RPMI8226 (cell line): ENCODE measurements around the gene CST2.
"Not testable (repeated sequence)": the region's sequence is repeated elsewhere in the genome, so short reads cannot be mapped to it uniquely, and the experiment has no call there.

ENCODE experiments used
- DNase-seq: peaks from one replicate; pipeline ENCODE4 v3.0.0-alpha.2; 2015

The CST2 gene, protein sequence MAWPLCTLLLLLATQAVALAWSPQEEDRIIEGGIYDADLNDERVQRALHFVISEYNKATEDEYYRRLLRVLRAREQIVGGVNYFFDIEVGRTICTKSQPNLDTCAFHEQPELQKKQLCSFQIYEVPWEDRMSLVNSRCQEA

DNA sequence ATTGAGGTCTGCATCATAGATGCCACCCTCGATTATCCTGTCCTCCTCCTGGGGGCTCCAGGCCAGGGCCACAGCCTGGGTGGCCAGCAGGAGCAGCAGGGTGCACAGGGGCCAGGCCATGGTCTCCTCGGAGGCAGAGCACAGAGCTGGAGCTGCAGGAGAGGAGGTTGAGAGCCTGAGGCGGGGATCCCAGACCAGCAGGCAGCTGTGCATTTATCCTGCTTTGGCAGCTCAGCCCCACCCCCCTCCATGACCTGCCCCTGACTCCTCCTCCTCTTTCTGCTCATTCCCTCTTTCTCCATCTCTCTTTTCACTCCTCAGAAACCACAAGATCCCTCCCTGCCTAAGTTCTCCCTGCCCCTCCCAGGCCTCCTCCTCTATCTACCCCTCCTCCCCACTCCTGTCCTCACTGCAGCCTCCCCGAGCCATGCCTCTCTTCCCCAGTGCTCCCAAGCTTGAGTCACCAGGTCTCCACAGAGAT, at the start of gene CST2:
Gene CST2, minus strand, starts transcription at position 189 of the 481 bp plus-strand sequence. Its CDS starts 69 bp downstream, at position 120.
- no peak for DNase-seq

DNA sequence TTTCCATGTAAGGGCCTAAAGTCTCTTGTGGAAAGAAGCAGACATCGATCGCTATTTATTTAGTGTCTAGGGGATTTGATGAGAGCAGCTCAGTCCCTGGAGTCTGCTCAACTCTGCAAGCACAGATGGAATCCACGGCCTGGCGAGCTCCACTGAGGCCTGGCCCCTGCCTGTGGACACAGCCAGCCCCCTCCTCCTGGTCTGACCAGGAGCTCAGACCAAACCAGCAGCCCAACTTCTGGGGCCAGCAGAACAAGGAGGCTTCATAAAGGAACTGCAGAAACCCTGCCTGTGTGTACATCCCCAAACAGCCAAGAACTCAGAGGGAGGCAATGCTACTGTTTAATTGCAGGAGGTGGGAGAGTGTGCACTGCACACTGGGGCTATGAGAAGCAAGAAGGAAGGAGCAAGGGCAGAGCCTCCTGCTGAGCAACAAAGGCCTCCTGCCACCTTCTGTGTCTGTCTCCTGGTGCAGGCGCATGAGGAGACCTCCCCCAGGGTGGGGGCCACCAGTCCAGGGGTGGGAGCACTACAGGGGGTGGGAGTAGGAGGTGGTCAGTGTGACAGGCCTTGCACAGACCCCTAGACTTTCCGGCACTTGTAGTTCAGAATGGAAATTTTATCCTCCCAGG, 49.2 kb upstream of the CST2 start:
- DNase-seq, result no peak

DNA sequence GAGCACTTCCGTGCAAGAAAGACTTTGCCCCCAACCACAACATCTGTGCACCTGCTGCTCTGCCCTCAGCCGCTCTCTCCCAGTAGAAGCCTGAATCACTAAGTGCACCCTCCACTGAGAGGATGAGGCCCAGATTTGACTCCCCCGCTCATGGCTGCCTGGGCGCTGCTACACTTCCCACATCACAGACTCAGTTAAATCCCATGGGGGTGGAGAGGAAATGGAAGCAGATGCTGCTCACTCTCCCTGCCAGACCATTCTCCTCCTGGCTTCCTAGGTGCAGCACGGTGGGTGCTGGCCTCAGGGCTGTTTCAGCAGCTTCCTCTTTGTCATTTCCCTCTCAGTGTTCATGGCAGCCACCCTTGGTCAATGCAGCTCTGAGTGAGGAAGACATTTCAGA, 48.2 kb upstream of the CST2 start:
- DNase-seq, result no peak

DNA sequence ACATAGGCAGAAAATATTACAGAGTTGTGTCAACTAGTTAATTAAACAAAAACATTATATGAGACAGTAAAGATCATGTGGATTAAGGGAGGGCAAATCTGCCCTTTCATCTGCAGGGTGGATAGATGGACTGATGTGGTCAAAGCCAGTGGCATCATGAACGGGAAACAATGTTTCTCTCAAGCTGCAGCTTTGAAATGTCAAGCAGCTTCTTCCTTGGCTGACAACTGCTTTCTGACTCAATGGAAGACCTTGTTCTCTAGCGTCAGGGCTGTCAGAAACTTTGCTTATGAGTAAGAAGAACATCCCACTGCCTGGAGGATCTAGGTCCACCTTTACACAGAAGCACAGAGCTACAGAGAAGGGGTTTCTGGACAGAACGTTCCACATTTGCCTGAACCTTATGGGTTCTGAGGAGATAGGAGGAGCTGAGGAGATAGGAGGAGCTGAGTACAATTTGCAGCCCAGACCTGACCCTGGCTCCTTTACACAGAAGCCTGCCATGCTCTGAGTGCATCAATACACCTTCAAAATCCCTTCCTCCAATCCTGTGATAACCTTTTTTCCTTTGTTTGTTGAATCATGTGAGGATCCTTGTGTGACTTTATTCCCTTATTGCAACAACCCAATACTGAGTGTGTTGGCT, 47.0 kb upstream of the CST2 start:
- no peak for DNase-seq

DNA sequence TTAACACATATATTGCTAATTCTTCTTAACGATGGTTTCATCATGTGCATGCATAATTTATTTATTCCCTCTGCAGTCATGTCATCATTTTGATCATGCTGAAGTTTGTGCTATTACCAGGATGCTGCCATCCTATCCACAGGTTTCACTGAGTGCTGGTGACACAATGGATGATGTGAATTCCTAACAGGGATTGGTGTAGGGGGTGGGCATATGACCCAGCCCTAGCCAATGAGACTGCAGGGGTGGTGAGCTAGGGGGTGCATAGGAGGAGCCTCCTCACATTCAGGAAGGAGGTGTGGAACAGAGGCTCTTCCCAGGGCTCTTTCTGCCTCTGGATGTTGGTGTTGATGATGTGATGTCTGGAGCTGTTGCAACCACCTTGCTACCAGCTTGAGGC, 45.5 kb upstream of the CST2 start:
- no peak for DNase-seq

DNA sequence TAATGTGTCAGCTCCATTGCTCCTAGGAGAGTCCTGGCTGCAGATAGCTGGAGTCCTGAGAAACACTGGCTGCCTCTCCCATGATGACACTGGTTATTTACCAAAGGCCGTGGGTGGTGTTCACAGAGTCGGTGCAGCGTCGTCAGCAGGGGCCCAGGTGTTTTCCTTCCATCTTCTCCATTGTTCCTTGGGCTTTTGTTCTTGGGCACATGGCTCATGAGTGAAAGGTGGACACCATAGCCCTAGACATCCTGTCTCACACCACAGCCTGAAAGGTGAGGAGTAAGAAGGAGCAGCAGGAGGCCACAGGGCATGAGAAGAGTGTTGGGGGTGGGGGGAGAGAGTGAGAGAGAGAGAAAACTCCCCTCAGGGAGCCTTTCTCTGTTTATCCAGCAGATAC, 43.9 kb upstream of the CST2 start:
- DNase-seq, result no peak

DNA sequence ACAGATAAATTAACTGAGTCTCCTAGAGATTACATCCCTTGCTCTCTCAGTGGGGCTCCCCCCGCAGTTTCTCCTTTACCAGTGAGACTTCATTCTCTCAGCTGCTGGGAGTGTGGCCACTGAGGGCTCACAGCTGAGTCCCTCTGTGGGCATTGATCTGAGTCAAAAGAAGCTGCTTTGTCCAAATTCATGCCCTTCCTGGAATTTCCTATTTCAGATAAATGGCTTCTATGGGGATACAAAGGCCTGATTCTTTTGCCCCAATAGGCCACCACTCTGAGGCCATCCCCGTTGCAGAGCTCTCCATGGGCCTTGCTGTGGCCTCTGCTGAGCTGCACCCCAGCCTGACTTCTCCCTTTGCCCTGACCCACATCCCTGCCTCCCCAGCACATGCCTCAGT, 43.0 kb upstream of the CST2 start:
- no peak for DNase-seq

DNA sequence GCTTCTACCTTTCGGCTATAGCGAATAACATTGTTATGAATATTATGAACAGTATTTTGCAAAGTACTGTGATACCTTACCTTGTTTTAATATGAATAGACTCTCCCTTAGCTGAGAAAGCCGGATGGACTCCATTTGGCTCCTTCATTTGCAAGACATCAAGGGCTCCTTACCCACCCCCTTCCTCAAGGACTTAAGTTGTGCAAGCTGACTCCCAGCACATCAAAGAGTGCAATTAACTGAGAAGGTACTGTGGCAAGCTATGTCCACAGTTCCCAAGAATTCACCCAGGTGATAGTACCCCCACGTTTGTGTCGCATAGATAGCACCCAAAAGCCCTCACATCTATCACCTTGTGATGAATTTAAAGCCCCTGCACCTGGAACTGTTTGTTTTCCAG, 41.8 kb upstream of the CST2 start:
- no peak for DNase-seq

DNA sequence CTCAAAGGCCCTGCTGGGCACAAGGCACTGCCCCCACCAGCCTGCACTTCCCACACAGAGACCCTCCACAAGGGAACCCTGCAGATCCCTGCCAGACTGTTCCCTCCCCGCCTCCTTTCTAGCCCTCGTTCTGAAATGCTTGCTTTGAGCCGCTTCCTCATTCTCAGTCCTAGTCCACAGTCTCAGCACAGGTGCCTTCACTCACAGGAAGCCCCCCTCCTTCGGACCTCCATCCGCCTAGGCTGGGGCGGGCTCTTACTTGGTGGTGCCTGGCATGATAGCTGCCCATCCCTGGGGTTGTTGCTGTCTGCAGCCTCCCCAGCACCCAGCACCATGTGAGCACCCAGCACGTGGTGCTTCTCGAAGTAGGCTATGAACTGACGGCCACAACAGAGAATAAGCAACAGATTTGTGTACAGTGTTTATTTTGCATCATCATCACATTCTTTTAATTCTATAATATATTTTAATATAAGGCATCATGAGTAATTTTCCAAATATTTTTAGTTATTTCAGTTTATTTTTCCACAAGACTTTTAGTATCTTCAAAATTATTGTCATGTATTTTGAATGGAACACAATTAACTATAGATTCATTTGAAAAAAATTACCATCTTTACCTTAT, 40.7 kb upstream of the CST2 start:
- DNase-seq, result no peak

DNA sequence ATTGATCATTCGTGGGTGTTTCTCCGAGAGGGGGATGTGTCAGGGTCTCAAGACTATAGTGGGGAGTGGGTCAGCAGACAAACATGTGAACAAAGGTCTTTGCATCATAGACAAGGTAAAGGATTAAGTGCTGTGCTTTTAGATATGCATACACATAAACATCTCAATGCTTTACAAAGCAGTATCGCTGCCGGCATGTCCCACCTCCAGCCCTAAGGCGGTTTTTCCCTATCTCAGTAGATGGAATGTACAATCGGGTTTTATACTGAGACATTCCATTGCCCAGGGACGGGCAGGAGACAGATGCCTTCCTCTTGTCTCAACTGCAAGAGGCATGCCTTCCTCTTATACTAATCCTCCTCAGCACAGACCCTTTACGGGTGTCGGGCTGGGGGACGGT, 34.2 kb upstream of the CST2 start:
- not testable (repeated sequence) for DNase-seq

DNA sequence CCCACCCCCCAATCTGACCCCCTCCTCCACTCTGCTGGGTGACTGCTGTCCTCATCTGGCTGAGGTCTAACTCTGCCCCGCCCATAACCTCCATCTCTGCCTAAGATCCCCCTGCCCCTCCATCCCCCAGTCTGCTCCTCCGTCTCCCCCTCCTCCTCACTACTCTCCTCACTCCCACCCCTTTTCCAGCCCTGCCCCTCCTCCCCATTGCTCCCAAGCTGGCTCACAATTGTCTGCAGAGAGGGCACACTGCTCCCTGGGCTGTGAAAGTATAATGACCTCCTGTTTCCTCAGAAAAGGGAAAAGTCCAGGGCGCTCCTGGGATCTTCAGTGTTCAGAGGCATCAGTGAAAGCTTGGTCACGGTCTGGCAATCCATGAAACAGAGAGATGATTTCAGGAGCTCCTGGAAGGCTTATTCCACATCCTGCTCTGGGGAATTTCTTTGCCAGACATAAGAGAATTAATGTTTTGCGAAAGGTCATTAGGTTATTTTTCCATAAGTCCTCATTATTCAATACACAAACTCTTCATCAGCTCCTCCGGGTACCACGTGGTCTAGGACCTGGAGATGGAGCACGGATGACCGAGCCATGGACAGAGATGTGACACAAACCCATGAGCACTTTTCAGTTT, 31.6 kb upstream of the CST2 start:
- no peak for DNase-seq

DNA sequence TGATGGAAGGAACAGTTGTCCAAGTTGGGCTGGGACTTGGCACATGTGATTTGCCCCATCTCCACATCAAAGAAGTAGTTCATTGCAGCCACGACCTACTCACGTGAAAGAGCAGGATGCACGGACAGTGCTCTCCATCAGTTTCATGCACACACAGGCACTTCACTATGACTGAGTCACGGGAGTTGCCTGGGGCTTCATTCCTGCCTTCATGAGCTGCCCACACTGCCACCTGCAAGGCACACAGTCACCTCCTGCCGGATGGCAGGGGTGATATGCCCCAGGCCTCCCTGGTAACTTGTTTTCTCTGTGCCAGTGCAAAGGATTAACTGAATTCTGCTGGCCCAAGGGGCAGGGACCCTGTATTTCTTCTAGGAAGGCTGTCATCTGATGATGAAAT, 30.2 kb upstream of the CST2 start:
- DNase-seq, result no peak

DNA sequence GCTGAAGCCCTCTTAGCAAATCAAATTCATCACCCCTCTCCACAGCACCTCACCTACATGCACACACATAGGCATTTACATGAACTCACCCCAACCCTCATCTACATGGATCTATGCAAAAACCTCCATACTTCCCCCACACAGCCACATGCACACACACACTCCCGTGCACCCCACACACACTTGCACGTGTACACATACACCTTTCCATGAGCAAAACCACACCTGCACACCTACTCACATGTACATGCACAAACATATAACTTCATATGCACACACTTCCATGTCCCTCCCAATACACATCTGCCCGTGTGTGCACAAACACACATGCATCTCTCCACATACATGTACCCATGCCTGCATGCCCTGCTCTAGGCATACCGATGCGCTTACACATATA, 29.7 kb upstream of the CST2 start:
- DNase-seq, result no peak

DNA sequence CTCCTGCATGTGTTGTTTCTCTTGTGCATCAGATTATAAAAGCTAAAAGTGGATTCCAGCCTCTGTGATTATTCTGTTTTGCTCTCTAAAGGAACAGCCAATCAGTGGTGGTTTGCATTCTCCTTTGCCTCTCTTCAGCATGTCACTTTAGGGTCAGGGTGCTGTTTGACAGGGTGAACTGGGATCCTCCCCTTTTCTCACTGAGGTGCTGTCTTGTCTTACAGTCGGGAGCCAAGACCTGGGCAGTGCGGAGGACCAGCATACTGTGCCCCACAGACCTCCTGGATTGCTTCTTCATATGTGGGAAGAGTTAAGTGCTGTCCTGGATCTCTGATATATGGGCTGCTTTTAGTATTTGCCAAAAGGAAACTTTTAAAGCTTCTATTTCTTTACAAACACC, 15.2 kb upstream of the CST2 start:
- DNase-seq, result no peak

DNA sequence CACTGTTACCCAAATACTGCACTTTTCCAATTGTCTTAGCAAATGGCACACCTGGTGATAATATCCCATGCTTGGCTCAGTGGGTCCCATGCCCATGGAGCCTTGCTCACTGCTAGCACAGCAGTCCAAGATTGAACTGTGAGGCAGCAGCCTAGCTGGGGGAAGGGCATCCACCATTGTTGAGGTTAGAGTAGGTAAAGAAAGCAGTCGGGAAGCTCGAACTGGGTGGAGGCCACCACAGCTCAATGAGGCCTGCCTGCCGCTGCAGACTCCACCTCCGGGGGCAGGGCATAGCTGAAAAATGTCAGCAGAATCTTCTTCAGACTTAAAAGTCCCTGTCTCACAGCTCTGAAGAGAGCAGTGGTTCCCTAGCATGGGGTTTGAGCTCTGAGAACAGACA, 9.2 kb upstream of the CST2 start:
- DNase-seq, result no peak

DNA sequence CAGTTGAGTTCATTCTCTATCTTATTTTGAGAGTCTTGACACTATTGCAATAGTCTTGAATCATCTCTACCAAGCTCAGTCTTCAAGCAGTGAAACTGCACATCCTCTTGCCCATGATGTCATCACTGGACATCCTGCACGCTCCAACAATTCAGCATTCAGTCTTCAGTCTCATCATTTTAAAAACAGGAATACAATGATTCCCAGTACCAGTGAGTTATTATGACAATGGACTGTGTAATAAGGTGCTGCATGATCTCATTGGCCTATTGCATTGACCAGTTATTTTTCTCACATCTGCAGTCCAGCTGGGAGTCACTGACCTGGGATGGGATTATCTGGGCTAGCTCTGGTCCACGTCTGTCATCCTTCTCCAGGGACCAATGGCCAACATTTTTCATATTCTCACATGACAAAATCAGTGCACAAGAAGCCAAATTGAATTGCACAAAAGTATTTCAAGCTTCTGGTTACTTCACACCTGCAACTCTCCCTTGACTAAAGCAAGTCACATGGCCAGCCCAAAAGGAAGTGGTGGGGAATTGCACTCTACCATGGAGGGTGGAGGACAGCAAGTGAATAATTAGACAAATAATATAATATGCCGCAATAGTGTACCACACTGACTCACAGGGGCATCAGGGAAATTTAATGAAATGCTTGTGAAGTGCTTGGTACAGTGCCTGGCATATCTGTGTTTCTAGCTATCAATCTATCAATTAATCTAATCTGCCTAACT, 6.4 kb upstream of the CST2 start:
- no peak for DNase-seq

DNA sequence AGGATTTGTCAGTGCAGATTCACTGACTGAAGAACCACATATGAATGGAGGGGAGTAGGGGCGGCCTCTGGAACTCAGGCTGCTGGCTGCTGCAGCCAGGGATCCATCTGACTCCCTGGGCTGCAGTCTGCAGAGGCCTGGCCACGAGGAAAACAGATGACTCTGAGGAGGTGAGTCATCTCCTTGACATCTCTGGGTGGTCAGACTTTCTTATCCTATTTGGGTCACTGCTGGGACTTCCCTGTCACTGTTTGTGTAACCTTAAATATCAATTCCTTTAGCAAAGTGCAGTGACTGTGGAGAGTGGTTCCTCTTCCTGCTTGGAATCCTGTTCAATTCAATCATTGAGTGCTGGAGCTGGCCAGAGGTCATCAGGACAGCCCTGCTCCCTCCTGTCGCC, 5.4 kb upstream of the CST2 start:
- not testable (repeated sequence) for DNase-seq

DNA sequence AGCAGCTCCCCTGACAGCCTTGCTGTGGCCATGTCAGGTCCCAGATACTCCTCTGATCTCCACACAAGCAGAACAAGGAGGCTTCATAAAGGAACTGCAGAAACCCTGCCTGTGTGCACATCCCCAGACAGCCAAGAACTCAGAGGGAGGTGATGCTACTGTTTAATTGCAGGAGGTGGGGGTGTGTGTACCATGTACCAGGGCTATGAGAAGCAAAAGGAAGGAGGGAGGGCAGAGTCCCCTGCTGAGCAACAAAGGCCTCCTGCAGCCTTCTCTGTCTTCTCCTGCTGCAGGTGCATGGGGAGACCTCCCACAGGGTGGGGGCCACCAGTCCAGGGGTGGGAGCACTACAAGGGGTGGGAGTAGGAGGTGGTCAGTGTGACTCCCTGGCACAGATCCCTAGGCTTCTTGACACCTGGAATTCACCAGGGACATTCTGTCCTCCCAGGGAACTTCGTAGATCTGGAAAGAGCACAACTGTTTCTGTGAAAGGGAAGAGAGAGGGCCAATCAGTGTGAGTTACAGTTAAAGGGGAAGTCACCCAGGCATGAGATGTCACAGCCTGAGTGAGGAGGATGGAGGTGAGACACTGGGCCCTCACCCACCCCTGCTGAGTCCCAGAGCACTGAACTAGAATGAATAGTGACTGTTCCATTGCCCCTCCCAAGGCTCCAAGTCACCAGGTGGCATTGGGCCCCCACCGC, 2.8 kb downstream of the CST2 start:
- no peak for DNase-seq

DNA sequence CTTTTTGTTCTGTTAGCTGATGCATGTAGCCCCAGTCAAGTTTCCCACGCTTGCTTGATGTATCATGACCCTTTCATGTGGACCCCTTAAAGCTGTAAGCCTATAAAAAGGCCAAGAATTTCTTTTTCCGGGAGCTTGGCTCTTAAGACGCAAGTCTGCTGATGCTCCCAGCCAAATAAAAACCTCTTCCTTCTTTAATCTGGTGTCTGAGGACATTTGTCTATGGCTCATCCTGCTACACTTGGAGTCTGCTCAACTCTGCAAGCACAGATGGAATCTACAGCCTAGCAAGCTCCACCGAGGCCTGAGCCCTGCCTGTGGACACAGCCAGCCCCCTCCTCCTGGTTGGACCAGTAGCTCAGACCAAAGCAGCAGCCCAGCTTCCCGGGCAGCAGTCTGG, 3.4 kb downstream of the CST2 start:
- DNase-seq, result no peak

DNA sequence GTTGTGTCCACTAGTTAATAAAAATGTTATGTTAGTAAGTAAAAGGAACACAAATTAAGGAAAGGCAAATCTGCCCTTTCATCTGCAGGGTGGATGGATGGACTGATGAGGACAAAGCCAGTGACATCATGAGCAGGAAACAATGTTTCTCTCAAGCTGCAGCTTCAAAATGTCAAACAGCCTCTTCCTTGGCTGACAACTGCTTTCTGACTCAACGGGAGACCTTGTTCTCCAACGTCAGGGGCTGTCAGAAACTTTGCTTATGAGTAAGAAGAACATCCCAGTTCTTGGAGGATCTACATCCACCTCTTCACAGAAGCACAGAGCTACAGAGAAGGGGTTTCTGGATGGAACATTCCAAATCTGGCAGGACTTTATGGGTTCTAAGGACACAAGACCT, 6.0 kb downstream of the CST2 start:
- DNase-seq, result no peak

DNA sequence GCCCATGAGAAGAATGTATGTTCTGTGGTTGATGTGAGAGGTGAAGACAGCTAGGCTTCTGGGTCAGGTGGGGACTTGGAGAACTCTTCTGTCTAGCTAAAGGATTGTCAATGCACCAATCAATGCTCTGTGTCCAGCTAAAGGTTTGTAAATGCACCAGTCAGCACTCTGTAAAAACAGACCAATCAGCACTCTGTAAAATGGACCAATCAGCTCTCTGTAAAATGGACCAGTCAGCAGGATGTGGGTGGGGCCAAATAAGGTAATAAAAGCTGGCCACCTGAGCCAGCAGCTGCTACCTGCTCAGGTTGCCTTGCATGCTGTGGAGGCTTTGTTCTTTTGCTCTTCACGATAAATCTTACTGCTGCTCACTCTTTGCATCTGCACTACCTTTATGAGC, 15.0 kb downstream of the CST2 start:
- DNase-seq, result not testable (repeated sequence)

DNA sequence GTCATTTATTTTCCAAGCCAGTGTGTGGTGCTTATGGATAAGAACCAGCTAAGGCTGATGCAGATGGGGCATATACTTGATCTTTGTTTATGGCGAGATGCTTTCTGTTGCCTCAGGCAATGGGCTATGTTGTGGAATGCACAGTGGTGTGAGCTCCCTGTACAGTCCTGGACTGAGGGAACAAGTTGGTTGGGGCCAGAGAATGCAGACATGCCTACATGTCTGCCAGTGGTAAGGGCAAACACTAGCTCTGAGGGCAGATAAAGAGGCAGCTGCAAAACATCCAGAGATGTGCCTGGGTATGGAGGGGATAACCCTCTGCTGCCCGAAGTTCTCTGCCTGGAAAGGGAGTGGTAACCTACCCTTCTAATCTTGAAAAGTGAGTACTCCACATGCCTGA, 16.2 kb downstream of the CST2 start:
- not testable (repeated sequence) for DNase-seq
